22Rv1 (cell line): ENCODE measurements around the gene NCK2.

Source experiments
- H3K27ac ChIP-seq: fragments of 450-650 bp; 2 replicates; pipeline ENCODE4 v1.5.1; 2017
- ZFX ChIP-seq: fragments of 450-650 bp; IDR thresholded peaks from 2 replicates; pipeline ENCODE4 v1.6.1; 2017; ENCODE audit warnings: antibody characterized with exemption, borderline replicate concordance
- TF ChIP-seq, protein P1 (sequence below): fragments of 450-650 bp; IDR thresholded peaks from 2 replicates; pipeline ENCODE4 v1.5.1; 2017; ENCODE audit warnings: mild to moderate bottlenecking

NCK2 gene

GRCh38 chr2:105750735-105751134 lies 6.0 kb downstream of the NCK2 start:
- TF ChIP-seq ZFX: no peak
- TF ChIP-seq, protein P1, sequence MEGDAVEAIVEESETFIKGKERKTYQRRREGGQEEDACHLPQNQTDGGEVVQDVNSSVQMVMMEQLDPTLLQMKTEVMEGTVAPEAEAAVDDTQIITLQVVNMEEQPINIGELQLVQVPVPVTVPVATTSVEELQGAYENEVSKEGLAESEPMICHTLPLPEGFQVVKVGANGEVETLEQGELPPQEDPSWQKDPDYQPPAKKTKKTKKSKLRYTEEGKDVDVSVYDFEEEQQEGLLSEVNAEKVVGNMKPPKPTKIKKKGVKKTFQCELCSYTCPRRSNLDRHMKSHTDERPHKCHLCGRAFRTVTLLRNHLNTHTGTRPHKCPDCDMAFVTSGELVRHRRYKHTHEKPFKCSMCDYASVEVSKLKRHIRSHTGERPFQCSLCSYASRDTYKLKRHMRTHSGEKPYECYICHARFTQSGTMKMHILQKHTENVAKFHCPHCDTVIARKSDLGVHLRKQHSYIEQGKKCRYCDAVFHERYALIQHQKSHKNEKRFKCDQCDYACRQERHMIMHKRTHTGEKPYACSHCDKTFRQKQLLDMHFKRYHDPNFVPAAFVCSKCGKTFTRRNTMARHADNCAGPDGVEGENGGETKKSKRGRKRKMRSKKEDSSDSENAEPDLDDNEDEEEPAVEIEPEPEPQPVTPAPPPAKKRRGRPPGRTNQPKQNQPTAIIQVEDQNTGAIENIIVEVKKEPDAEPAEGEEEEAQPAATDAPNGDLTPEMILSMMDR: no peak
- no peak overlapping the region for H3K27ac ChIP-seq

DNA sequence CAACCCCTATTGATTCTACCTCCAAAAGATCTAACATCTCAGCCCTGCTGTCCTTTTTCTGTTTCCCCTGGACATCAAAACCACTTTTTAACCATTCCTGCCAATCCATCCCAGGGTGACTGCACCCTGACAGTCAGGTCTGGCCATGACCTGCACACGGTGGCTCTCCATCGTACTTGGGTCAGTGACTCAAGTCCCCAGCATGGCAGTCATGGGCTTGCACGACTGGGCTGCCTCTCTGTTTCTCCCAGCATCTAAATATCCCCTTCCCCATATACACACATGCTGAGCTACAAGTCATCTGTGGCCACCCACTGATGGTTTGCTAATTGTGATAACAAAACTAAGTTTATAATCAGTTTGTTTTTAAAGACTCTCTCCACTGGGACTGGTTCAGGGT lies 6.6 kb downstream of the NCK2 start:
- TF ChIP-seq, protein P1: no peak
- no peak for TF ChIP-seq ZFX
- no peak overlapping the region for H3K27ac ChIP-seq

DNA sequence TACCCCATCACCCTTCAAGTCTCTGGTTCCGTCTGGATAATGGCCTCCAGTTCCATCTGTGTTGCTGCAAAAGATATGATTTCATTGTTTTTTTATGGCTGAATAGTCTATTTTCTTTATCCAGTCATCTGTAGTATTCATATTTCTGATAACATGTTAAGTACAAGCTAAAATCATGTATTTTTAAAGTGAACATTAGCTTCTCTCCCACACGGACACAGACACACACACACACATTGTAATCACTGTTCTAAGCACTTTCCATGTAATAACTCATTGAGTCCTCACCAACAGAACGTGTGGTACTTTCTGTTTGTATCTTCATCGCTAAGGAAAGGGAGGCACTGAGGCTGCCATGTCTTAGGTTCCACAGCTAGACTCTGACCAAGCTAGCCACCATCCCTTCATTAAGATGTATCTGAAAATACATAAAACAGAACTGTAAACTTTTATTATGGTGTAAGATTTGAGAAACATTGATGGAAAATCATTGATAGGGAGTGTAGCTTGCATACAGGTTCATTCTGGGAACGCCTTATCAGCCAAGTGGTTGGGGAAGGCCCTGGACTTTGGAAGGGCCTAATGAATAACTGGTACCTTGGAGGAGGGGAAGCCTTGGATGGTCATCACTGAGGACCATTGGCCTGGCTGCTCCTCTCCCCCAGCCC lies 8.1 kb downstream of the NCK2 start:
- no peak overlapping the region for H3K27ac ChIP-seq
- no peak for TF ChIP-seq ZFX
- TF ChIP-seq, protein P1: no peak

DNA sequence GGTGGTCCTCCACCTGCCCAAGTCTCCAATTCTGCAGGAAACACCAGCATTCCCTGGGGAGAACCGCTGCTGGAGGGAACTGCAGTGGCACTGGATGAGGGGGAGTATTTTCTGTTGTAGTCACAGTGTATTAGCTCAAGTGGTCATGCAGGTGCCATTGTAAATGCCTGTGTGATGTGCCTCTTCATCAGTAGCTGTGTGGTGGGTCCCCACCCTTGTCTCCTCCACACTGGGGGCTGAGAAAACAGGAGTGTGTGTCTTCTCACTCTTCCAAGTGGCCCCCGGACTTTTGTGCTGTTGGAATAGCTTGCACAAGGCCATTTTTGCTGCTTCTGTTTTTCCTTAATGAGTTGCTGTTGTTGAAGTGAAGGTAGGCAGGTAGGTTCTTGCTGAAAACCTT lies 8.7 kb downstream of the NCK2 start:
- TF ChIP-seq, protein P1: no peak
- no peak for TF ChIP-seq ZFX
- H3K27ac ChIP-seq: no peak overlapping the region

GRCh38 chr2:105754011-105754410 lies 9.3 kb downstream of the NCK2 start:
- no peak overlapping the region for H3K27ac ChIP-seq
- TF ChIP-seq ZFX: no peak
- TF ChIP-seq, protein P1: no peak

- no peak overlapping the region for H3K27ac ChIP-seq
- TF ChIP-seq ZFX: no peak
- TF ChIP-seq, protein P1: no peak
These were observed 10.3 kb downstream of the NCK2 start for GRCh38 chr2:105754994-105755393.

- TF ChIP-seq, protein P1: no peak
- no peak for TF ChIP-seq ZFX
- no peak overlapping the region for H3K27ac ChIP-seq
These were observed 11.2 kb downstream of the NCK2 start for GRCh38 chr2:105755895-105756294.
